Measurements from ENCODE around the gene REV3L. TPM values are rescaled to one million over a fixed set of nuclear protein-coding genes. Genes with fewer than 3 reads are reported as not detected.
A peak's percentile ranks its signal among the peaks of the same experiment; 100 is the strongest.

REV3L gene
- total and polyA plus RNA-seq, 12 donors, result 5.6 to 25.8 (median 13.9) TPM

DNA sequence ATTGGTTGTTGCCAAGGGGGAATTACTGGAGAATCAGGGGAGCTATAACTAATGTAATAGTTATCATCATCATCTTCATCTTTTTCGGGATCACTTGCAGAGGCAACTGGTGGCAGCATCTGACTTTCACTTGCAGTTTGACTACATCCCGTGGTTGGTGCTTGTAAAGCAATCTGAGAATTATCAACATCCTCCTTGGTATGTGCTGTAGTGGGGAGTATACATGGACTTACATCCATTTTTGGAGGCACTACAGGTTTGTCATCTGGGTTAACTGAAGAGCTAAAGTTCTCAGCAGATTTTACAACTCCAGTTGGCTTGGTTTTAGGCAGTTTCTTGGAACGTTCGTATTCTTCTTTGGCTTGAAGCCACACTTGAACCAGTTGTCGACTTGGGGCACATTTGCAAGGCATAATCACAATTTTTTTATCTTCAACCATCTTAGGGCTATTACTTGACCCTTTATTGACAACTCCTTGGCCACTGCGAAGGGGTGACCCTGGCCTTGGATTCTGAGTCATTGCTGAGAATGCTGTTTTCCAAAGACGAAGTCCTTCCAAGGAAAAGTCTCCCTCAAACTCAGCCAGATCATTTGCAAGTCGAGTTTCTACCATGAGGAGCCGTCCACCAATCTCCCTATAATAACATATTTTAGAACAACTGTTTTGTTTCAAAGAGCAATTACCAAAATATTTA lies 115.5 kb downstream of the REV3L start:
- Histone ChIP-seq H3K27me3 (no peaks in the 10 kb centered on the region), H3K4me1 (no peaks in the 10 kb centered on the region), H3K9me3 (no peaks in the 10 kb centered on the region), H3K36me3 (peaks cover 0 to 72% (median 7%) of the 10 kb centered on the region in 9 donors), H3K27ac (no peak overlapping the region), H3K4me3 (no peak overlapping the region)
- TF ChIP-seq, protein P1, sequence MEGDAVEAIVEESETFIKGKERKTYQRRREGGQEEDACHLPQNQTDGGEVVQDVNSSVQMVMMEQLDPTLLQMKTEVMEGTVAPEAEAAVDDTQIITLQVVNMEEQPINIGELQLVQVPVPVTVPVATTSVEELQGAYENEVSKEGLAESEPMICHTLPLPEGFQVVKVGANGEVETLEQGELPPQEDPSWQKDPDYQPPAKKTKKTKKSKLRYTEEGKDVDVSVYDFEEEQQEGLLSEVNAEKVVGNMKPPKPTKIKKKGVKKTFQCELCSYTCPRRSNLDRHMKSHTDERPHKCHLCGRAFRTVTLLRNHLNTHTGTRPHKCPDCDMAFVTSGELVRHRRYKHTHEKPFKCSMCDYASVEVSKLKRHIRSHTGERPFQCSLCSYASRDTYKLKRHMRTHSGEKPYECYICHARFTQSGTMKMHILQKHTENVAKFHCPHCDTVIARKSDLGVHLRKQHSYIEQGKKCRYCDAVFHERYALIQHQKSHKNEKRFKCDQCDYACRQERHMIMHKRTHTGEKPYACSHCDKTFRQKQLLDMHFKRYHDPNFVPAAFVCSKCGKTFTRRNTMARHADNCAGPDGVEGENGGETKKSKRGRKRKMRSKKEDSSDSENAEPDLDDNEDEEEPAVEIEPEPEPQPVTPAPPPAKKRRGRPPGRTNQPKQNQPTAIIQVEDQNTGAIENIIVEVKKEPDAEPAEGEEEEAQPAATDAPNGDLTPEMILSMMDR (IDR thresholded peaks at IDR 0.05), result peak in 1 of 9 donors; percentile 8
- intact Hi-C loops (cut with DNase I), result loop anchor here in 8 of 10 donors (5.0 to 10.0 kb wide), 3 partner anchors 35 to 277 kb away; no protein-coding TSS in a partner anchor
- ATAC-seq (no peak), DNase-seq (no peak)
- 83 to 84% methylated on average over 9 of the region's 9 CpGs for WGBS, 2 donors

DNA sequence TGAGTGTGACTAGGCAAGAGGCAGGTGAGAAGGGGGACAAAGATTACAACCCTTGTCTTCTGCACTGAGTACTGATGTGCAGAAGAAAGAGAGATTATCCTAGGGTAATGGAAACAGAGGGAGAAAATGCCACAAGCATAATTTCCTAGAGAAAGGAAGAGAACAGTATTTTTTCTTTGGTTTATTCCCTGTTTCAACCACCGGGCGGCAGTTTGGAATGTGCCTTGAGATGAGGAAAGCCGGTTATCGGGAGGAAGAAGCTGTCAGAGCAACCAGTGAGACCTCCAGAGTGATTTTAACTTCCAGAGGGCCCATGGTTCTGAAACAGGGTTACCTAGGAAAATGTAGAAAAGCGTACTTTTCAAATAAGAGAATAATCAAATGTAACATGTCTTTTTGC lies 121.4 kb downstream of the REV3L start:
- intact Hi-C loops (cut with DNase I), result loop anchor here in 9 of 10 donors (5.0 to 10.0 kb wide), 3 partner anchors 113 to 283 kb away; no protein-coding TSS in a partner anchor
- peak in 4 of 8 donors; percentile 34 to 61 (median 55) for ATAC-seq
- Histone ChIP-seq H3K9me3 (no peaks in the 10 kb centered on the region), H3K36me3 (peaks cover 0 to 85% (median 7%) of the 10 kb centered on the region in 9 donors), H3K27ac (no peak overlapping the region), H3K4me1 (no peaks in the 10 kb centered on the region), H3K4me3 (no peak overlapping the region), H3K27me3 (no peaks in the 10 kb centered on the region)
- peak in 1 of 2 donors; percentile 38 for DNase-seq
- TF ChIP-seq, protein P1 (IDR thresholded peaks at IDR 0.05), result peak in 8 of 9 donors; percentile 28 to 61 (median 47)
- 32 to 41% methylated on average over 5 of the region's 5 CpGs for WGBS, 2 donors

- H3K9me3 ChIP-seq, result no peaks in the 10 kb centered on the region
- intact Hi-C loops (cut with DNase I), result loop anchor here in 2 of 10 donors (5.0 to 10.0 kb wide), 2 partner anchors 116 to 284 kb away; no protein-coding TSS in a partner anchor
- DNase-seq, result no peak
- H3K27me3 ChIP-seq, result no peaks in the 10 kb centered on the region
- H3K27ac ChIP-seq, result no peak overlapping the region
- peaks cover 0 to 94% (median 10%) of the 10 kb centered on the region in 9 donors for H3K36me3 ChIP-seq
- TF ChIP-seq, protein P1 (IDR thresholded peaks at IDR 0.05), result no peak
- no peak for ATAC-seq
- WGBS, 2 donors, result 52 to 64% methylated on average over 1 of the region's 1 CpG
- H3K4me1 ChIP-seq, result peaks cover 0 to 25% (median 11%) of the 10 kb centered on the region in 9 donors
- no peak overlapping the region for H3K4me3 ChIP-seq
Observed at GRCh38 chr6:111358454-111358853, 124.6 kb downstream of the REV3L start.

DNA sequence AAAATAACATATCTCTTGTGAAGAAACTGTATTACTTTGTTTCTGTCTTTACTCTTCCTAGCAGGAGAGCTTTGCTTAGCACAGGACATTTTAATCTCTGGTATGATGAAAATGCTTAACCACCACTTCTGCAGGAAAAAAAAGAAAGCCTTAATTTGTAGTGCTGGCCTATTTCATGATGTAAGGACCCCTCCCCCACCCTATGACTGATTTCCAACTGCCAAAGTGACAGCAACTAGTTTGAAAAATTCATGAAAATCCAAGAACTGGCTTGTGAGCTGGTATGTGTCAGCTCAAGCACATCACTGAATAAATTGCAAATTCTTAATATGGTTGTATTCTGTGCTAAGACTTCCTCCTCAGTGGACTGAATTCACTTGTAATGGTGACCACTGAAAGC lies 125.3 kb downstream of the REV3L start:
- H3K4me3 ChIP-seq, result no peak overlapping the region
- H3K36me3 ChIP-seq, result peaks cover 0 to 95% (median 7%) of the 10 kb centered on the region in 9 donors

More for the DNA sequence above, 125.3 kb downstream of the REV3L start:
- Histone ChIP-seq H3K9me3 (no peaks in the 10 kb centered on the region), H3K4me1 (peaks cover 0 to 28% (median 11%) of the 10 kb centered on the region in 9 donors), H3K27me3 (no peaks in the 10 kb centered on the region), H3K27ac (no peak overlapping the region)
- TF ChIP-seq, protein P1 (IDR thresholded peaks at IDR 0.05), result no peak
- no peak for DNase-seq
- intact Hi-C loops (cut with DNase I), result loop anchor here in 2 of 10 donors (5.0 to 10.0 kb wide), 2 partner anchors 117 to 285 kb away; no protein-coding TSS in a partner anchor
- ATAC-seq, result no peak
